ENCODE results near the gene DEDD. TPM values are rescaled to one million over a fixed set of nuclear protein-coding genes. Genes with fewer than 3 reads are reported as not detected.

DEDD gene
- total RNA-seq, 1 donor from 2014 or later = 43.7 TPM

GRCh38 chr1:161131523-161132409, 701 bp downstream of the DEDD start:
- no peaks in the 10 kb centered on the region for H3K27me3 Mint-ChIP-seq (ENCODE audit: low read depth)
- no peaks in the 10 kb centered on the region for H3K9me3 Mint-ChIP-seq
- DNase-seq (ENCODE audit: low spot score in 2 of 2, unreplicated experiment in 2 of 2) = no peak
- H3K4me3 Mint-ChIP-seq = no peak overlapping the region
- peaks cover 15% of the 10 kb centered on the region for H3K36me3 Mint-ChIP-seq
- H3K4me1 Mint-ChIP-seq = peaks cover 39% of the 10 kb centered on the region
- H3K27ac Mint-ChIP-seq = peak overlapping the region; percentile 89
- TF ChIP-seq CTCF (IDR thresholded peaks at IDR 0.05; ENCODE audit: unreplicated experiment) = no peak

- no peak for TF ChIP-seq CTCF (IDR thresholded peaks at IDR 0.05; ENCODE audit: unreplicated experiment)
- H3K27me3 Mint-ChIP-seq (ENCODE audit: low read depth) = no peaks in the 10 kb centered on the region
- H3K36me3 Mint-ChIP-seq = peaks cover 23% of the 10 kb centered on the region
- peak overlapping the region; percentile 89 for H3K27ac Mint-ChIP-seq
- DNase-seq (ENCODE audit: low spot score in 2 of 2, unreplicated experiment in 2 of 2) = no peak
- H3K4me3 Mint-ChIP-seq = no peak overlapping the region
- no peaks in the 10 kb centered on the region for H3K9me3 Mint-ChIP-seq
- peaks cover 36% of the 10 kb centered on the region for H3K4me1 Mint-ChIP-seq
These were observed 2.2 kb downstream of the DEDD start for GRCh38 chr1:161130266-161130665.

GRCh38 chr1:161128591-161129420, 3.7 kb downstream of the DEDD start:
- no peaks in the 10 kb centered on the region for H3K27me3 Mint-ChIP-seq (ENCODE audit: low read depth)
- H3K27ac Mint-ChIP-seq = no peak overlapping the region
- H3K9me3 Mint-ChIP-seq = no peaks in the 10 kb centered on the region
- H3K36me3 Mint-ChIP-seq = peaks cover 25% of the 10 kb centered on the region
- peaks cover 36% of the 10 kb centered on the region for H3K4me1 Mint-ChIP-seq
- no peak for TF ChIP-seq CTCF (IDR thresholded peaks at IDR 0.05; ENCODE audit: unreplicated experiment)
- DNase-seq (ENCODE audit: low spot score in 2 of 2, unreplicated experiment in 2 of 2) = no peak
- H3K4me3 Mint-ChIP-seq = no peak overlapping the region

- Mint-ChIP-seq H3K36me3 (peaks cover 30% of the 10 kb centered on the region), H3K9me3 (no peaks in the 10 kb centered on the region), H3K4me3 (no peak overlapping the region), H3K27ac (no peak overlapping the region), H3K4me1 (peaks cover 36% of the 10 kb centered on the region), H3K27me3 (ENCODE audit: low read depth) (no peaks in the 10 kb centered on the region)
- no peak for TF ChIP-seq CTCF (IDR thresholded peaks at IDR 0.05; ENCODE audit: unreplicated experiment)
- no peak for DNase-seq (ENCODE audit: low spot score in 2 of 2, unreplicated experiment in 2 of 2)
These were observed 4.8 kb downstream of the DEDD start for GRCh38 chr1:161127649-161128048.

- Mint-ChIP-seq H3K9me3 (no peaks in the 10 kb centered on the region), H3K36me3 (peaks cover 32% of the 10 kb centered on the region), H3K27me3 (ENCODE audit: low read depth) (no peaks in the 10 kb centered on the region), H3K27ac (no peak overlapping the region), H3K4me1 (peaks cover 30% of the 10 kb centered on the region), H3K4me3 (no peak overlapping the region)
- TF ChIP-seq CTCF (IDR thresholded peaks at IDR 0.05; ENCODE audit: unreplicated experiment) = no peak
- DNase-seq (ENCODE audit: low spot score in 2 of 2, unreplicated experiment in 2 of 2) = no peak
These were observed 9.5 kb downstream of the DEDD start for GRCh38 chr1:161122967-161123366.
